ENCODE measurements around the gene KLF1.

KLF1 gene

GRCh38 chr19:12838886-12839756, 47.9 kb downstream of the KLF1 start:
- in situ Hi-C loops (cut with HindIII; ENCODE audit: low sequenced_read_pairs) = no loop called here

GRCh38 chr19:12838182-12838885, 48.7 kb downstream of the KLF1 start, which contains the start of gene MAST1:
MAST1 (plus strand) TSS chr19:12838515; CDS start chr19:12838573, 58 bp downstream.
- in situ Hi-C loops (cut with HindIII; ENCODE audit: low sequenced_read_pairs) = no loop called here

- in situ Hi-C loops (cut with HindIII; ENCODE audit: low sequenced_read_pairs) = no loop called here
Measured at GRCh38 chr19:12837225-12837624, 49.8 kb downstream of the KLF1 start.

GRCh38 chr19:12836529-12836863, 50.5 kb downstream of the KLF1 start:
- in situ Hi-C loops (cut with HindIII; ENCODE audit: low sequenced_read_pairs) = no loop called here

- in situ Hi-C loops (cut with HindIII; ENCODE audit: low sequenced_read_pairs) = no loop called here
Measured at GRCh38 chr19:12834976-12835757, 51.8 kb downstream of the KLF1 start.

- in situ Hi-C loops (cut with HindIII; ENCODE audit: low sequenced_read_pairs) = no loop called here
Measured at GRCh38 chr19:12834566-12834943, 52.4 kb downstream of the KLF1 start, which contains the start of gene RTBDN. RTBDN (minus strand) TSS chr19:12834579; CDS start chr19:12829979, 4,600 bp downstream.

Measured in endothelial cell of hepatic sinusoid (primary cell).